Activated T-cell treated with anti-CD3 and anti-CD28 coated beads for 24 hours (primary cell): ENCODE measurements around the gene SSB.
"Not testable (repeated sequence)": the region's sequence is repeated elsewhere in the genome, so short reads cannot be mapped to it uniquely, and the experiment has no call there.

Experiments
- DNase-seq: peaks from one replicate; pipeline ENCODE4 v3.0.0-alpha.2; 2020; ENCODE audit warnings: low read depth

SSB gene

GRCh38 chr2:169782513-169782912 is 16.2 kb upstream of the SSB start:
- DNase-seq: no peak

GRCh38 chr2:169790581-169790980 is 8.1 kb upstream of the SSB start:
- DNase-seq: no peak

GRCh38 chr2:169795181-169795580 is 3.5 kb upstream of the SSB start:
- no peak for DNase-seq

- no peak for DNase-seq
These were observed 2.2 kb upstream of the SSB start for GRCh38 chr2:169796441-169796840.

GRCh38 chr2:169797601-169798000 is 1.1 kb upstream of the SSB start:
- no peak for DNase-seq

GRCh38 chr2:169798397-169798717 is 314 bp upstream of the SSB start:
- no peak for DNase-seq

- no peak for DNase-seq
These were observed 4.8 kb downstream of the SSB start for GRCh38 chr2:169803480-169803879.

- no peak for DNase-seq
These were observed 7.9 kb downstream of the SSB start for GRCh38 chr2:169806586-169806985.

- no peak for DNase-seq
These were observed 9.6 kb downstream of the SSB start for GRCh38 chr2:169808221-169808620.

GRCh38 chr2:169815849-169816248 is 17.2 kb downstream of the SSB start:
- no peak for DNase-seq

- DNase-seq: not testable (repeated sequence)
These were observed 18.3 kb downstream of the SSB start for GRCh38 chr2:169816961-169817360.

- DNase-seq: not testable (repeated sequence)
These were observed 18.7 kb downstream of the SSB start for GRCh38 chr2:169817369-169817768.

GRCh38 chr2:169818241-169818640 is 19.6 kb downstream of the SSB start:
- DNase-seq: no peak

- DNase-seq: no peak
These were observed 20.4 kb downstream of the SSB start for GRCh38 chr2:169819106-169819505.

GRCh38 chr2:169820101-169820500 is 21.4 kb downstream of the SSB start:
- not testable (repeated sequence) for DNase-seq

- no peak for DNase-seq
These were observed 23.4 kb downstream of the SSB start for GRCh38 chr2:169822036-169822435.

- DNase-seq: no peak
These were observed 24.2 kb downstream of the SSB start for GRCh38 chr2:169822785-169823392.

- DNase-seq: no peak
These were observed 25.3 kb downstream of the SSB start for GRCh38 chr2:169823996-169824372.

- DNase-seq: peak; percentile 78
These were observed 26.0 kb downstream of the SSB start, which contains the start of gene METTL5 for GRCh38 chr2:169824373-169825333. METTL5 (minus strand) TSS chr2:169824905; CDS start chr2:169824597, 308 bp downstream.

GRCh38 chr2:169827272-169828140 is 28.8 kb downstream of the SSB start, which contains the start of gene UBR3:
UBR3 (plus strand) TSS chr2:169827454; CDS start chr2:169827508, 54 bp downstream.
- peak; percentile 84 for DNase-seq

- DNase-seq: peak; percentile 42
These were observed 29.6 kb downstream of the SSB start for GRCh38 chr2:169828141-169828811.

- no peak for DNase-seq
These were observed 35.7 kb downstream of the SSB start for GRCh38 chr2:169834401-169834800.
